Activated CD4-positive, alpha-beta T cell treated with anti-CD3 and anti-CD28 coated beads for 4 hours (primary cell): Measurements from ENCODE around the gene HSPB7.
"Not testable (repeated sequence)": the region's sequence is repeated elsewhere in the genome, so short reads cannot be mapped to it uniquely, and the experiment has no call there.

ENCODE experiments used
- DNase-seq, 2 donors: peaks; one replicate each; pipeline ENCODE4 v3.0.0-alpha.2; 2020

Gene HSPB7

GRCh38 chr1:16005597-16005996, 12.2 kb downstream of the HSPB7 start:
- no peak for DNase-seq

- DNase-seq = not testable (repeated sequence)
Measured at GRCh38 chr1:16001274-16001673, 16.6 kb downstream of the HSPB7 start.

GRCh38 chr1:15998929-15999328, 18.9 kb downstream of the HSPB7 start:
- no peak for DNase-seq

GRCh38 chr1:15997637-15998280, 20.1 kb downstream of the HSPB7 start:
- DNase-seq = no peak

GRCh38 chr1:15997076-15997585, 20.7 kb downstream of the HSPB7 start:
- DNase-seq = no peak

- peak; percentile 42 to 44 for DNase-seq
Measured at GRCh38 chr1:15994590-15995351, 23.1 kb downstream of the HSPB7 start.

- no peak for DNase-seq
Measured at GRCh38 chr1:15994081-15994480, 23.8 kb downstream of the HSPB7 start.

- no peak for DNase-seq
Measured at GRCh38 chr1:15993666-15994065, 24.2 kb downstream of the HSPB7 start.

- no peak for DNase-seq
Measured at GRCh38 chr1:15992582-15993500, 25.0 kb downstream of the HSPB7 start.

GRCh38 chr1:15992187-15992553, 25.7 kb downstream of the HSPB7 start:
- DNase-seq = no peak

- DNase-seq = no peak
Measured at GRCh38 chr1:15991427-15992186, 26.2 kb downstream of the HSPB7 start.

- no peak for DNase-seq
Measured at GRCh38 chr1:15989776-15990175, 28.1 kb downstream of the HSPB7 start.

- no peak for DNase-seq
Measured at GRCh38 chr1:15988856-15989736, 28.7 kb downstream of the HSPB7 start.

GRCh38 chr1:15985611-15986297, 32.1 kb downstream of the HSPB7 start:
- no peak for DNase-seq

GRCh38 chr1:15983275-15983674, 34.6 kb downstream of the HSPB7 start:
- DNase-seq = no peak

- no peak for DNase-seq
Measured at GRCh38 chr1:15981679-15982078, 36.2 kb downstream of the HSPB7 start.

GRCh38 chr1:15977947-15978346, 39.9 kb downstream of the HSPB7 start:
- not testable (repeated sequence) for DNase-seq

GRCh38 chr1:15975805-15976680, 41.8 kb downstream of the HSPB7 start, which contains the start of gene ZBTB17:
TSS of gene ZBTB17 (minus strand) at chr1:15976101. CDS start at chr1:15948495, 27,606 bp downstream.
- DNase-seq = peak; percentile 96 to 98

- peak; percentile 82 to 88 for DNase-seq
Measured at GRCh38 chr1:15975358-15975804, 42.5 kb downstream of the HSPB7 start.
